DMS153 treated with DMSO at 0.1 percent for 48 hours (cell line): ENCODE data around the gene L3MBTL4.
"Not testable (repeated sequence)": the region's sequence is repeated elsewhere in the genome, so short reads cannot be mapped to it uniquely, and the experiment has no call there.

Experiments
- DNase-seq: peaks from one replicate; lab custom pipeline; 2025; ENCODE audit not compliant: unreplicated experiment; lab: John Stamatoyannopoulos, UW

The L3MBTL4 gene

DNA sequence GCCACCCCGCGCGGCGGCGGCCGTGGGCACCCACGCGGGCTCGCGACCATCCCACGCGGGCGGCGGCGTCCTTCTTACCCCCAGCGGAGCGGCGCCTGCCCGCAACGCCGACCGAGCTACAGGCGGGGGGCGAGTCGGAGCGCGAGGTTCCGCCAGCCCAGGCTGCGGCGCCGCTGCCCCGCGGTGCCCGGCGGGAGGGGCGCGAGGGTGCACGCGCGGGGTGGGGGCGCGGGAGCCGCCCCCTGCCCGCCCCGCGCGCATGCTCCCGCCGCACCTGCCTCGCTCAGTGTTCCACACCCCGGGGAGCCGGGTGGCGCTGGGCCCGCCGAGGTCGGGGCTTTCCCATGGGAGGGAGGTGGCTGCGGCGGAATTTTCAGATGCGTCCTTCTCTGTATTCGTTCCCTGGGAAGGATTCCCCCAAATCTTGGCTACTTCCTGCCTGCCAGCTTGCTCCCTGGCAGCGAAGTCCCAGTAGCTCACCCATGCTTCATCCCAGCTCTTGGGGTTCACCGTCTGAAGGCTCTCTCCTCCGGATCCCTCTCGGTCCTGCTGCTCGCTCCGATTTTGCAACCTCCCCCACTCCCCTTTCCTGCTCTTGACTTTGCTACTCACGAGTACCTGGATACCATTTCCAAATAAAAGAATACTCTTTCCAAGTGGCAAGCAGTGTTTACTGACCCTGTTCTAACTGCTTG is at the start of gene L3MBTL4:
Gene L3MBTL4, minus strand, starts transcription at position 189 of the 695 bp plus-strand sequence. CDS start 103,286 bp downstream, outside the sequence.
- no peak for DNase-seq

GRCh38 chr18:6452194-6452593 is 37.5 kb upstream of the L3MBTL4 start:
- DNase-seq: no peak

DNA sequence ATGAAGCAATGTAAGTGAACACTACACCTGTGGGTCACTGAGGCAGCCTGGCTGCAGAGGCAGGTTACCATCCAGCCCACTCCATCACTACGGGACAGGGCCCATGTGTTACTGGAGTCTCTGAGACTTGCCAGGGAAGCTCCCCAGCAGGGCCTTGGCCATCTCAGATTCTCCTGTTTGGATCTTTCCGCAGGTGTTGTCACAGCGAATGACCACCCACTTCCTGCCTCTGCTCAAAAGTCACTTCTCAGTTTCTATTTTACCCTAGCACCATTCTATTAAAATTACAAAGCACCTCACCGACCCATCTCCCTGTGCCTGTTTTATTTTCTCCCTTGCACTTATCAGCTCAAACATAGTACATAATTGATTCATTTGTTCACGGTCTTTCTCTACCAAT is 34.5 kb upstream of the L3MBTL4 start:
- no peak for DNase-seq

- DNase-seq: no peak
Measured at GRCh38 chr18:6444466-6445228, 29.9 kb upstream of the L3MBTL4 start.

GRCh38 chr18:6441200-6441599 is 26.5 kb upstream of the L3MBTL4 start:
- no peak for DNase-seq

DNA sequence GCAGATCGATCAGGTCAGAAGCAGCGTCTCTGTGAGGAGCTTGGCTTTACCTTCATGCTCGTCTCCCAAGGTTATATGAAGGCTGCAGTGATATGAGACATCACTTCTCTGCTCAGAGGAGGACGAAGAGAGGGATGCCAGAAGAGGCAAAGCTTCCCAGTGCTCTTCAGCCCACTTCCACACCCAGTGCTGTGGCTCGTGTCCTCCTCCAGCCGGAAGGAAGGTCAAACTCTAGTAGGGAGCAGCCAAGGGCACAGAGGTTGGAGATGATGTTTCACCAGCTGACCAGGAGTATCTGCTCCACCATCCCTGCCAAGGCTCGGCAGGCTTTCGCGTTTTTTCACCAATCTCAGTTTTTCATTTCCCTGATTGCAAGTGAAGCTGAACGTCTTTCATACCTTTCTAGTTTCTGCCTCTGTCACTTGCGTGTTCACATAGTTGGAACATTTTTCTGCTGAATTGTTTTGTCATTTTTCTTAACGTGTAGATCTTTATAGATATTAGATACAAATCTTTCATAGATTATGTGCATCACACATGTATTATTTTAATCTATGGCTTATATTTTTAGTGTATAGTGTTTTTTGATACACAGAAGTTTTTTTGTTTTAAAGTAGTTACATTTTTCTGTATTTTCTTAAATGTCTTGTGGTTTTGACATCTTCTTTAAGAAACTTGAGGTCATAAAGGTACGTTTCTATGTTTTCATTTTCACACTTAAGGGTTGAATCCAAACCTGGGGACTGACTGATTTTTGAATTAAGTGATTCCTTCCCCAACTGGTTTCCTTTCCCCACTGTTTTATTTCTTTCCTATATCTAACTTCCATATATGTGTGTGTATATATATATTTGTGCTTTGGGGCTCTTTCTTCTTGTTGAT is 23.5 kb upstream of the L3MBTL4 start:
- no peak for DNase-seq

GRCh38 chr18:6435731-6436130 is 21.0 kb upstream of the L3MBTL4 start:
- no peak for DNase-seq

- DNase-seq: no peak
Measured at GRCh38 chr18:6434987-6435709, 20.4 kb upstream of the L3MBTL4 start.

- DNase-seq: no peak
Measured at GRCh38 chr18:6434481-6434880, 19.8 kb upstream of the L3MBTL4 start.

GRCh38 chr18:6431659-6432318 is 17.1 kb upstream of the L3MBTL4 start:
- no peak for DNase-seq

GRCh38 chr18:6428851-6429395 is 14.2 kb upstream of the L3MBTL4 start:
- no peak for DNase-seq

GRCh38 chr18:6427286-6427685 is 12.6 kb upstream of the L3MBTL4 start:
- no peak for DNase-seq

GRCh38 chr18:6423289-6423688 is 8.6 kb upstream of the L3MBTL4 start:
- no peak for DNase-seq

DNA sequence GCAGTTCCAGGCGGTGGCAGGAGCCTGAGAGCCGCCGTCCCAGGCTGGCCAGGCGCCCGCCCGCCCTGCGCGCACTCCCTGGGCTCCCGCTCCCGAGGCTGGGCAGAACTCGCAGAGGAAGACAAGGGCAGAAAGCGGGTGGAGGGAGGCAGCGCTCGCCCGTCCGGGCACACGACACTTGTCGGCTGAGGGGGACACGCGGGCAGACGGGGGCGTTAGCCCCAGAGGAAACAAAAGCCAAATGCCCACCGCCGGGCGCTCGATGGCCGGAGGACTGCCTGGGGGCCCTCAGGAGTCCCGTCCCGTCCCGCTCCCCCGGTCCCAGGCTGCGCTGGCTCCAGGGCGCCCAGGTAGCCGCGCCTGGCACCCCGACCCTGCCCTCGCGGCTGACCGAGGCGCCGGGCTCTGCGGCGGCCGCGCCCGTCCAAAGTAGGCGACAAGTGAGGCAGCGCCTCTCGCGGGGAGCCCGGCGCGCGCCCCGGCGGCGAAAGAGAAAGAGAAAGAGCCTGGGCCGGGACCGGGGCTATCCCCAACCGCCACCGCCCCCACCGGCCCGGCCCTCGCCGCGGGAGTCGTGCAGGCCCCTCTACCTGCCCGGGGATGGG is 491 bp downstream of the L3MBTL4 start:
- DNase-seq: no peak

DNA sequence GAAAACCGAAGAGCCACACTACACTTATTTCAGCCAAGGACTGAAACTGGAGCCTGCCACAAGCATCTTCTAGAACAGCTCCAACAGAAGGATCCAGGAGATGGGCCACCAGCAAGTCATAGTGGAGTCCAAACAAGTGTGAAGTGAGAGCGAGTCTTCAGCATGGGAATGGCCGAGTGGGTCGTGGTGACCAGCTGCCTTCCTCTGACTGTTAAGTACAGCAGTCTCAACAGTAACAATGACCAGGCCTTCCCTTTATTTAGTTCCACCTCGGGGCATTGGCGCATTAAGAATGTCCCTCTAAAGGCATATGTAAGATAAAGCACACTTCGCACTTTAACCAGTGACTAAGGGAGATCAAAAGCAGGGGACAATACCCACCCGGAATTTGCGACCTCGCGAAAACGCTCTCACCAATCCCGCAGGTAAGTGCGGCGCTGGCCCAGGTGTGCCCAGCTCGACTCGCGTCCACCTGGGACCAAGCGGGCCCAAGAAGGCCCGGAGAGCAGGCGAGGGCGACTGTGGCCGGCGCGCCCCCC is 1.1 kb downstream of the L3MBTL4 start:
- no peak for DNase-seq

DNA sequence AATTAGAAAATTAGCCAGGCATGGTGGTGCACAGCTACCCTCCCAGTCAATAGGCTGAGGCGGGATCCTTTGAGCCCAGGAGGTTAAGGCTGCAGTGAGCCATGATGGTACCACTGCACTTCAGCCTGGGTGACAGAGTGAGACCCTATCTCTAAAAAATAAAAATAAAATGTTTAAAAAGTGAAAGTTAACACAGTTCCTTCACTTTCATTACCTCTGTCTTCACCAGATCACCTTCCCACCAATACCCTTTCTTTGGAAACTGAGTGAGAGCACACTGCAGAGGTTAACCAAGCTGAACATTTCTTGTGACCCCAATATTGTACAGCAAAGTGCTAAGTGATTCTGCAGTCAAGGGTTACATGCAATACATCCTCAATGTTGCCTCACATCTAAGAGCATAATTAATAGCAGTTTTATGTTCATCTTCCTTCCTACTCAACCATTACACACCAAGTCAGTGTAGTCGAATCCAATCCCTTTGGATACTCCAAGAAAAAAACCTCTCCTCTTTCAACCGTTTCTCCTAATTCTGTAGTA is 1.7 kb downstream of the L3MBTL4 start:
- DNase-seq: no peak

- DNase-seq: no peak
Measured at GRCh38 chr18:6411382-6411781, 3.3 kb downstream of the L3MBTL4 start.

- no peak for DNase-seq
Measured at GRCh38 chr18:6409933-6410332, 4.8 kb downstream of the L3MBTL4 start.

DNA sequence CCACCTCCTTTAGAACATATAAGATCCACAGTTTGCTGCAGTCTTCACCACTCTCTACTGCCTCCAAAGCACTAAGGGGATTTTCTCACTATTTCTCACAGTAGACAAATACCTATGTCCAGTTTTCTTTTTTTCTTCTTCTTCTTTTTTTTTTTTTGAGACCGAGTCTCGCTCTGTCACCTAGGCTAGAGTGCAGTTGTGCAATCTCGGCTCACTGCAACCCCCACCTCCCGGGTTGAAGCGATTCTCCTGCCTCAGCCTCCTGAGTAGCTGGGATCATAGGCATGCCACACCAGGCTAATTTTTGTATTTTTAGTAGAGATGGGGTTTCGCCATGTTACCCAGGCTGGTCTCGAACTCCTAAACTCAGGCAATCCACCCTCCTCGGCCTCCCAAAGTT is 6.2 kb downstream of the L3MBTL4 start:
- not testable (repeated sequence) for DNase-seq
